ENCODE results near the gene KCTD10. TPM values are rescaled to one million over a fixed set of nuclear protein-coding genes. Genes with fewer than 3 reads are reported as not detected.

The KCTD10 gene
- polyA plus RNA-seq, 1 donor (not counting 4 experiments of a cell fraction or from before 2014, with no cell fraction given), result 107 TPM

DNA sequence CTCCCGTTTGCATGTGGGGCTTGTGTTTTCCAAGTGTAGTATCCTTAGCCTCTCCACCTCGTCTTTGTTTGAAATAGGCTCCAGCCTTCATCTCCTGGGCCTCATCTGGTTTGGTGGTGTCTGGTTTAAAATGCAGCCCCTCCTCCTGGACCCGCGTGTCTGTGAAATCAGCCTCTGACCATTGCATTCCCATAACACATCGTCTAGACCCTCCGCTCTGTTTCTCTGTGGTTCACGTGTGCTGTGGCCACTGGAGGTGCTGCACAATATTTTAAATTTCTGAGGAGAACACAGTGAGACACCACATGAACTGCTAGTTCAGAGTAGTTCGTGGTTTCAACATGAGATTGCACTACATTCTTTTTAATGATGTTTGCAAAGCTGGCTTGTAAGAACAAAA is 36.0 kb upstream of the KCTD10 start:
- H3K27ac ChIP-seq (ENCODE audit: control insufficient read depth, insufficient read depth, low read length), result no peak overlapping the region
- no peak for FAIRE-seq
- no peak overlapping the region for H3K4me2 ChIP-seq (ENCODE audit: control insufficient read depth, extremely low read depth, insufficient read depth, low read depth, low read length)
- H3K9me1 ChIP-seq (ENCODE audit: control insufficient read depth, extremely low read depth, insufficient read depth, low read length), result no peaks in the 10 kb centered on the region
- H3K36me3 ChIP-seq (ENCODE audit: control insufficient read depth in 2 of 2, extremely low read depth in 1 of 2, insufficient read depth in 2 of 2, low read length in 2 of 2), result peaks cover 26 to 34% of the 10 kb centered on the region in 2 experiments
- no peaks in the 10 kb centered on the region for H4K20me1 ChIP-seq (ENCODE audit: control insufficient read depth, extremely low read depth, insufficient read depth, low read length)
- H3K9ac ChIP-seq (ENCODE audit: control insufficient read depth, extremely low read depth, insufficient read depth, low read length), result no peak overlapping the region
- no peak for DNase-seq (ENCODE audit: low read depth, low spot score)
- no peak overlapping the region for H2AFZ ChIP-seq (ENCODE audit: control insufficient read depth, low read length)
- H3K27me3 ChIP-seq (ENCODE audit: control insufficient read depth, extremely low read depth, insufficient read depth, low read length), result no peaks in the 10 kb centered on the region
- no peak overlapping the region for H3K4me3 ChIP-seq (ENCODE audit: control insufficient read depth in 2 of 3, extremely low read depth in 1 of 3, insufficient read depth in 2 of 3, low read depth in 1 of 3, low read length in 3 of 3)
- dilution Hi-C loops (cut with MboI; ENCODE audit: extremely low pct_ligation_motif_present, low sequenced_read_pairs), result no loop called here
- no peak for TF ChIP-seq EZH2 (IDR thresholded peaks at IDR 0.05; ENCODE audit: low read length)
- TF ChIP-seq, protein P1, sequence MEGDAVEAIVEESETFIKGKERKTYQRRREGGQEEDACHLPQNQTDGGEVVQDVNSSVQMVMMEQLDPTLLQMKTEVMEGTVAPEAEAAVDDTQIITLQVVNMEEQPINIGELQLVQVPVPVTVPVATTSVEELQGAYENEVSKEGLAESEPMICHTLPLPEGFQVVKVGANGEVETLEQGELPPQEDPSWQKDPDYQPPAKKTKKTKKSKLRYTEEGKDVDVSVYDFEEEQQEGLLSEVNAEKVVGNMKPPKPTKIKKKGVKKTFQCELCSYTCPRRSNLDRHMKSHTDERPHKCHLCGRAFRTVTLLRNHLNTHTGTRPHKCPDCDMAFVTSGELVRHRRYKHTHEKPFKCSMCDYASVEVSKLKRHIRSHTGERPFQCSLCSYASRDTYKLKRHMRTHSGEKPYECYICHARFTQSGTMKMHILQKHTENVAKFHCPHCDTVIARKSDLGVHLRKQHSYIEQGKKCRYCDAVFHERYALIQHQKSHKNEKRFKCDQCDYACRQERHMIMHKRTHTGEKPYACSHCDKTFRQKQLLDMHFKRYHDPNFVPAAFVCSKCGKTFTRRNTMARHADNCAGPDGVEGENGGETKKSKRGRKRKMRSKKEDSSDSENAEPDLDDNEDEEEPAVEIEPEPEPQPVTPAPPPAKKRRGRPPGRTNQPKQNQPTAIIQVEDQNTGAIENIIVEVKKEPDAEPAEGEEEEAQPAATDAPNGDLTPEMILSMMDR (optimal IDR thresholded peaks at IDR 0.05 in 1 of 3, IDR thresholded peaks at IDR 0.05 in 1 of 3, conservative IDR thresholded peaks at IDR 0.05 in 1 of 3; ENCODE audit: extremely low read depth in 1 of 3, insufficient read depth in 2 of 3, low read length in 3 of 3), result no peak
- no peaks in the 10 kb centered on the region for H3K4me1 ChIP-seq (ENCODE audit: control insufficient read depth, extremely low read depth, insufficient read depth, low read length)
- H3K9me3 ChIP-seq (ENCODE audit: control insufficient read depth, low read depth, low read length), result no peaks in the 10 kb centered on the region
- H3K79me2 ChIP-seq (ENCODE audit: control insufficient read depth, insufficient read depth, low read length), result no peaks in the 10 kb centered on the region

DNA sequence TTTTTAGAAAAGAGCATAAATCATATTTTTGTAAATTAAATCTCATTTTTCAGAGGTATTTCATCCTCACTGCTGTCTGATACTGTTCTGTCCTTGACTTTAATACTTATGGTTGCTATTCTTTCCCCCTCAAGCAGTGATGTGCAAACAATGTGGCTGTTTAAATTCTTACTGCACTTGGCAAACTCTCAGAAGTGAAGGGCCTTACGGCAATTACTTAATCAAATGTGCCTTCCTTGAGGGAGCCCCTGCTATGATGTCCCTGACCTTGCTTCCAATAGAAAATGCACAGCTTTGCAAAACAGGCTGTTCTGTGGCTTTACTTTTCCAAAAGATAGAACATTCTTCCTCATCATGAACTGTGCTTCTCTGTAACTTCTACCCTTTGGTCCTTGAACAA is 35.5 kb upstream of the KCTD10 start:
- Histone ChIP-seq H3K4me1 (ENCODE audit: control insufficient read depth, extremely low read depth, insufficient read depth, low read length) (no peaks in the 10 kb centered on the region), H3K9me3 (ENCODE audit: control insufficient read depth, low read depth, low read length) (no peaks in the 10 kb centered on the region), H4K20me1 (ENCODE audit: control insufficient read depth, extremely low read depth, insufficient read depth, low read length) (no peaks in the 10 kb centered on the region), H3K9ac (ENCODE audit: control insufficient read depth, extremely low read depth, insufficient read depth, low read length) (no peak overlapping the region), H3K79me2 (ENCODE audit: control insufficient read depth, insufficient read depth, low read length) (no peaks in the 10 kb centered on the region), H3K9me1 (ENCODE audit: control insufficient read depth, extremely low read depth, insufficient read depth, low read length) (no peaks in the 10 kb centered on the region), H3K27me3 (ENCODE audit: control insufficient read depth, extremely low read depth, insufficient read depth, low read length) (no peaks in the 10 kb centered on the region), H3K4me2 (ENCODE audit: control insufficient read depth, extremely low read depth, insufficient read depth, low read depth, low read length) (no peak overlapping the region), H3K4me3 (ENCODE audit: control insufficient read depth in 2 of 3, extremely low read depth in 1 of 3, insufficient read depth in 2 of 3, low read depth in 1 of 3, low read length in 3 of 3) (no peak overlapping the region), H3K27ac (ENCODE audit: control insufficient read depth, insufficient read depth, low read length) (no peak overlapping the region), H3K36me3 (ENCODE audit: control insufficient read depth in 2 of 2, extremely low read depth in 1 of 2, insufficient read depth in 2 of 2, low read length in 2 of 2) (peaks cover 26 to 32% of the 10 kb centered on the region in 2 experiments), H2AFZ (ENCODE audit: control insufficient read depth, low read length) (no peak overlapping the region)
- dilution Hi-C loops (cut with MboI; ENCODE audit: extremely low pct_ligation_motif_present, low sequenced_read_pairs), result no loop called here
- no peak for TF ChIP-seq EZH2 (IDR thresholded peaks at IDR 0.05; ENCODE audit: low read length)
- TF ChIP-seq, protein P1 (optimal IDR thresholded peaks at IDR 0.05 in 1 of 3, IDR thresholded peaks at IDR 0.05 in 1 of 3, conservative IDR thresholded peaks at IDR 0.05 in 1 of 3; ENCODE audit: extremely low read depth in 1 of 3, insufficient read depth in 2 of 3, low read length in 3 of 3), result no peak
- no peak for DNase-seq (ENCODE audit: low read depth, low spot score)
- no peak for FAIRE-seq
